Ecto neural progenitor cell (in vitro differentiated cells): ENCODE results near the gene DNAH11.
A peak's percentile ranks its signal among the peaks of the same experiment; 100 is the strongest.
"Not testable (repeated sequence)": the region's sequence is repeated elsewhere in the genome, so short reads cannot be mapped to it uniquely, and the experiment has no call there.

Source experiments
- DNase-seq: peaks from one replicate; pipeline ENCODE4 v3.0.0-alpha.2; 2018; ENCODE audit warnings: low spot score

The DNAH11 gene

GRCh38 chr7:21927693-21928092 is 384.9 kb downstream of the DNAH11 start:
- DNase-seq, result no peak

- DNase-seq, result not testable (repeated sequence)
Measured at GRCh38 chr7:21933293-21933692, 390.5 kb downstream of the DNAH11 start.

- no peak for DNase-seq
Measured at GRCh38 chr7:21934808-21935207, 392.0 kb downstream of the DNAH11 start.

GRCh38 chr7:21938463-21938862 is 395.6 kb downstream of the DNAH11 start:
- DNase-seq, result no peak

- no peak for DNase-seq
Measured at GRCh38 chr7:21939136-21939857, 396.5 kb downstream of the DNAH11 start.

GRCh38 chr7:21939858-21940372 is 397.1 kb downstream of the DNAH11 start:
- DNase-seq, result no peak

GRCh38 chr7:21941611-21942141 is 398.8 kb downstream of the DNAH11 start:
- no peak for DNase-seq

- no peak for DNase-seq
Measured at GRCh38 chr7:21942955-21943354, 400.1 kb downstream of the DNAH11 start.

GRCh38 chr7:21943436-21943835 is 400.6 kb downstream of the DNAH11 start:
- DNase-seq, result no peak

- no peak for DNase-seq
Measured at GRCh38 chr7:21944616-21945453, 402.0 kb downstream of the DNAH11 start.

GRCh38 chr7:21945454-21946221 is 402.8 kb downstream of the DNAH11 start, which contains the start of gene CDCA7L:
CDCA7L (minus strand) TSS chr7:21945899; CDS start chr7:21945804, 95 bp downstream.
- DNase-seq, result peak; percentile 87

- no peak for DNase-seq
Measured at GRCh38 chr7:21946222-21946709, 403.4 kb downstream of the DNAH11 start.

GRCh38 chr7:21947056-21947455 is 404.2 kb downstream of the DNAH11 start:
- no peak for DNase-seq

- DNase-seq, result no peak
Measured at GRCh38 chr7:21947946-21948345, 405.1 kb downstream of the DNAH11 start.

GRCh38 chr7:21948364-21948763 is 405.5 kb downstream of the DNAH11 start:
- DNase-seq, result no peak

- DNase-seq, result no peak
Measured at GRCh38 chr7:21948887-21949540, 406.2 kb downstream of the DNAH11 start.
